ENCODE results near the gene TMEM178B.
"Not testable (repeated sequence)": the region's sequence is repeated elsewhere in the genome, so short reads cannot be mapped to it uniquely, and the experiment has no call there.

TMEM178B gene

GRCh38 chr7:141377906-141378305, 304.0 kb downstream of the TMEM178B start:
- CTCF ChIA-PET: no interaction called here
- no peak for DNase-seq (ENCODE audit: low spot score)
- POLR2A ChIA-PET (ENCODE audit: low non-redundant PET): no interaction called here
- no peak for TF ChIP-seq CTCF (conservative IDR thresholded peaks at IDR 0.05; ENCODE audit: low read depth)
- H3K27ac ChIP-seq: no peak overlapping the region

DNA sequence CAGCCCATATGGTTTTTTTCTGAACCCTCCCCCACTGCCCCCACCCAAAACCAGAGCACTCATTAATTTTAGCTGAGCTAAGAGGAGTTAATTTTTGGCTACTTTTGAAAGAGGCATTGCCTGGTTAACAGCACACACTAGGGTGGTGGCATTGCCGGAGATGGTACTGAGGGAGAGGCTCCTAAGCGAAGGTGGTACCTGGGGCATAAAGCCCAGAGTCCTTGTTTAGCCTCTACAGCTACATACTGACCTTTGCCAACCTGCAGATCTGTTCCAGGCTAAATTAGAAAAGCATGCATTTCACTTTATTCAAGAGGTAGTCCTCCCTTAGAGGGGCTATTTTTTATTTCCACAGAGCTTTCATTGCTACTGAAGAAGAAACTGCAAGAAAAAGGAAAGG, 304.5 kb downstream of the TMEM178B start:
- ChIA-PET CTCF (no interaction called here), POLR2A (ENCODE audit: low non-redundant PET) (no interaction called here)
- DNase-seq (ENCODE audit: low spot score): no peak
- H3K27ac ChIP-seq: no peak overlapping the region
- no peak for TF ChIP-seq CTCF (conservative IDR thresholded peaks at IDR 0.05; ENCODE audit: low read depth)

DNA sequence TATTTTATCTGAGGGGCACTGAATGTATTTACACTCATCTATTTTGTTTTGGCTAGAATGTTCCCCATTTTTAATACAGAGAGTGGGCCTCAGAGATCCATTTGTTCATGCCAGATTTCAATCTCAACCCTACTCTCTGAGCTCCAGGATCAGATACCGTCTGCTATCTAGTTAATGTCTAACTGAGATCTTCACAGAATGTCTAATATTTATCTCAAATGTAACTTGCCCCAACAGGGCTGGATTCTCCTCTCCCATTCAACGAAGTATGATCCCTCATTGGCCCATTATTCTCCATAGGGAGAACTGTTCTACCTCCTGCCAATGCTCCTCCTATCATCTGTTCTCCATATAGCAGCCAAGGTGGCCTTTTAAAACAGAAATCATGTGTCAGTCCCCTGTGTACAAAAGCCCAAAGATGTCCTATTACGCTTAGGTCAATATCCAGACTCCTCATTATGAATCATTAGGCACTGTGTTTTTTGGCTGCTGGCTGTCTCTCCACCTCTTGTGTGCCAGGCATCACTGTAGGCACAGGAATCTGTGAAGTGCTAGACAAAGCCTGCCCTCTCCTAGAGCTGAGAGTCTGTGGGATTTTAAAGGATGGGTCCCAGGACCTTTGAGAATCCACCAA, 308.0 kb downstream of the TMEM178B start:
- H3K27ac ChIP-seq: no peak overlapping the region
- POLR2A ChIA-PET (ENCODE audit: low non-redundant PET): no interaction called here
- TF ChIP-seq CTCF (conservative IDR thresholded peaks at IDR 0.05; ENCODE audit: low read depth): no peak
- CTCF ChIA-PET: no interaction called here
- no peak for DNase-seq (ENCODE audit: low spot score)

GRCh38 chr7:141383356-141383755, 309.5 kb downstream of the TMEM178B start:
- CTCF ChIA-PET; POLR2A ChIA-PET (ENCODE audit: low non-redundant PET); DNase-seq (ENCODE audit: low spot score); H3K27ac ChIP-seq: not testable (repeated sequence)

GRCh38 chr7:141386881-141387280, 313.0 kb downstream of the TMEM178B start:
- no peak overlapping the region for H3K27ac ChIP-seq
- DNase-seq (ENCODE audit: low spot score): no peak
- POLR2A ChIA-PET (ENCODE audit: low non-redundant PET): no interaction called here
- TF ChIP-seq CTCF (conservative IDR thresholded peaks at IDR 0.05; ENCODE audit: low read depth): no peak
- CTCF ChIA-PET: no interaction called here

GRCh38 chr7:141387521-141388217, 313.8 kb downstream of the TMEM178B start:
- ChIA-PET POLR2A (ENCODE audit: low non-redundant PET) (no interaction called here), CTCF (no interaction called here)
- DNase-seq (ENCODE audit: low spot score): no peak
- no peak overlapping the region for H3K27ac ChIP-seq
- no peak for TF ChIP-seq CTCF (conservative IDR thresholded peaks at IDR 0.05; ENCODE audit: low read depth)

DNA sequence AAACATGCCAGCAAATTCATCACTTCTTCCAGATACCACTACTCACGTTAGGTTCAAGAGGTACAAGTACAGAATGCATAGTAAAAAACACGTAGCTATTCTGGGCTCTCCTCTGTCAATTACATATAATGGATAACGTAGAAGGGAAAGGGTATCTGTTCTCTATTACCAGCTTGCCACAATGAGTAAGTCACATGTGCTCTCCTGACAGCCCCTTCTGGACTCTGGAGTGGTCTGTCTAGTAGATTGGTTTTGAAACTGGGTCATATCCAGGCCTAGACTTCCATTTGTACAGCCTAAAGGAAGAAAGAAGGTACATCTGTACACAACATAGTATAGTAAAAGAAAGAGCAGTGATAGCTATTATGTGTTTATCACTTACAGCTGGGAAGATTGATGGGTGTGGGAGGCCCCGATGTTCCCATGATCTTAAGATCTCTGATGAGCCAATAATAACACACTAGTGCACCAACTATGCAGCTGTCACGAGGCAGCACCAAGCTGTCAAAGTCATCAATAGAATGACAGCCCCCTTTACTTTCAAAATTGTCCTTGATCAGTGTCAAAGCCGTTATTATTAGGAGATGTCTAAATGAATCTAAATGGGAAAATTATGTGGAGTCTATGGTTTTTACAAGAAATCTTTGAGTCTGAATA, 315.4 kb downstream of the TMEM178B start:
- ChIA-PET POLR2A (ENCODE audit: low non-redundant PET) (no interaction called here), CTCF (no interaction called here)
- H3K27ac ChIP-seq: no peak overlapping the region
- no peak for DNase-seq (ENCODE audit: low spot score)
- no peak for TF ChIP-seq CTCF (conservative IDR thresholded peaks at IDR 0.05; ENCODE audit: low read depth)
